Ishikawa (cell line): Measurements from ENCODE around the gene TKT.

Experiments
- CEBPB ChIP-seq: IDR thresholded peaks from 2 replicates; pipeline ENCODE4 v1.6.1; 2012
- CREB1 ChIP-seq: IDR thresholded peaks from 2 replicates; pipeline ENCODE4 v1.6.1; 2012; ENCODE audit warnings: low read depth
- EGR1 ChIP-seq: IDR thresholded peaks from 2 replicates; pipeline ENCODE4 v1.6.1; 2012
- EP300 ChIP-seq: IDR thresholded peaks from 2 replicates; pipeline ENCODE4 v1.6.1; 2012; ENCODE audit warnings: borderline replicate concordance
- FOXM1 ChIP-seq: IDR thresholded peaks from 2 replicates; pipeline ENCODE4 v1.6.1; 2012; ENCODE audit warnings: low read depth, borderline replicate concordance
- MAX ChIP-seq: IDR thresholded peaks from 2 replicates; pipeline ENCODE4 v1.6.1; 2012
- NFIC ChIP-seq: IDR thresholded peaks from 2 replicates; pipeline ENCODE4 v1.6.1; 2012
- RAD21 ChIP-seq: IDR thresholded peaks from 2 replicates; pipeline ENCODE4 v1.6.1; 2012; ENCODE audit warnings: low read depth
- REST ChIP-seq: IDR thresholded peaks from 2 replicates; pipeline ENCODE4 v1.6.1; 2012; ENCODE audit warnings: low read depth, mild to moderate bottlenecking
- TAF1 ChIP-seq: IDR thresholded peaks from 2 replicates; pipeline ENCODE4 v1.6.1; 2012; ENCODE audit warnings: low read depth, mild to moderate bottlenecking
- TCF12 ChIP-seq: IDR thresholded peaks from 2 replicates; pipeline ENCODE4 v1.6.1; 2012; ENCODE audit warnings: low read depth
- TEAD4 ChIP-seq: IDR thresholded peaks from 2 replicates; pipeline ENCODE4 v1.6.1; 2012
- USF1 ChIP-seq: IDR thresholded peaks from 2 replicates; pipeline ENCODE4 v1.6.1; 2012
- YY1 ChIP-seq: IDR thresholded peaks from 2 replicates; pipeline ENCODE4 v1.6.1; 2012; ENCODE audit warnings: low read depth
- ZBTB7A ChIP-seq: IDR thresholded peaks from 2 replicates; pipeline ENCODE4 v1.6.1; 2012; ENCODE audit warnings: low read depth

TKT gene

DNA sequence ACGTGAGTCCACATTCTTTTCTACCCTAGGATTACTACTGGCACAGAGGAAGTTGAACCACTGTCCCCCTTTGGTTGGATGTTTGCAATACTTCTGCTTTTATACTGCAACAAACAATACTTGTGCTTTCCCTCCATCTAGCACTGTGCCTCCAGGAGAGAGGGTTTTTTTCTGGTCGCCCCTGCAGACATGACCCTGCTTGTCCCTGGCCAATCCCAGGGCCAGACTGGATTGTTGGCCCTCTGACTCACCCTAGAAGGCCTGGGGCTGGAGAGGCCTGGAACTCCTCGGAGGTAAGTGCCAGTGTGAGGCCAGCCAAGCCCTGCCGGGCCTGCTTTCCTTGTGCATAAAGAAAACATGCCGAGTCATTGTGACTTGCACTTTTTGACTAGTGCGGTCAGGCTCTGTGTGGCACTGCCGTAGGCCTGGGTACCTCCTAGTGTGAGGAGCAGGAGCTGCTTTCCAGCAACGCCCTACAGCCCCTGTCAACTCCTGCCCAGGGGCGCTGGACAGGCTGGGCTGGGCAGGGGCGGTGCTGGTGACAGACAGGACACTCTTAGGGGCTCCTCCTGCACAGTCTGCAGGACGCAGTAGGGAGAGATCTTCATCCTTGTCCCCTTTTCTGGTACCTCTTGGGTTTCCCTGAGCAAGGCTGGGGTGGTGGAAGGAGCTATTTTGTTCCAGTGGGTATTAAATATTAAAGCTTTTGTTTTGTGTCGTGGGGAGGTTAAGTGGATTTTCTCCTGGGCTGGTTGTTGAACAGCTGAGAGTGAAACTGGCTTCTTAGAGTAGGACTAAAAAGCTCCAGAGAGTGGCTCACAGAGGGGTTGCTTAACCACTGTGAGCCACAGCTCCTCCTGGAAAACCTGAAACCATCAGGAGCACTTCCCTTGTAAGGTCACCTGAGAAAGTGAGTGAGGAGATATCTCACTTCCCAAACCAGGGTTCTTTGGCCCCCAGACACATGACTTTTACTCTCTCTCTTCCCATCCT is 14.4 kb upstream of the TKT start:
- TF ChIP-seq EGR1 (no peak), NFIC (peak; percentile 81), EP300 (peak; percentile 85), CREB1 (no peak), TAF1 (peak; percentile 37; the same call in 1 of the 2 replicates), ZBTB7A (peak; percentile 84), MAX (peak; percentile 88), REST (no peak), FOXM1 (no peak; the same call in 1 of the 2 replicates), CEBPB (0 out of 2 replicates have a peak, but pooled peaks have one; percentile 1), USF1 (0 out of 2 replicates have a peak, but pooled peaks have one; percentile 13), YY1 (peak; percentile 60; the same call in 1 of the 2 replicates), TEAD4 (peak; percentile 50), TCF12 (peak; percentile 63), RAD21 (no peak; the same call in 1 of the 2 replicates)

DNA sequence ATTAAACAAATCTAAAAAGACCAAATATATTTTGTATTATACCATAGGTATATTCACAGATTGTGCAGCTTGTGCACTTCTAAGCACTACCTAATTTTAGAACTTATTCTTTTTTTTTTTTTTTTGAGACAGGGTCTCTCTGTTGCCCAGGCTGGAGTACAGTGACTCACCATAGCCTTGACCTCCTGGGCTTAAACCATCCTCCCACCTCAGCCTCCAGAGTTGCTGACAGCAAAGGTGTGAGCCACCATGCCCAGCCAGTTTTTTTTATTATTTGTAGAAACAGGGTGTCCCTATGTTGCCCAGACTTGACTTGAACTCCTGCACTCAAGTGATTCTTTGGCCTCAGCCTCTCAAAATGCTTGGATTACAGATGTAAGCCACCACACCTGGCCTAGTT is 11.9 kb upstream of the TKT start:
- TF ChIP-seq TAF1 = no peak
- no peak for TF ChIP-seq MAX
- TF ChIP-seq ZBTB7A = no peak
- TF ChIP-seq CREB1 = no peak
- TF ChIP-seq TCF12 = no peak
- no peak for TF ChIP-seq USF1
- no peak for TF ChIP-seq RAD21
- no peak for TF ChIP-seq TEAD4
- no peak for TF ChIP-seq CEBPB
- no peak for TF ChIP-seq FOXM1
- TF ChIP-seq EP300 = no peak
- no peak for TF ChIP-seq EGR1
- no peak for TF ChIP-seq YY1
- no peak for TF ChIP-seq NFIC
- TF ChIP-seq REST = no peak

- TF ChIP-seq MAX = no peak
These were observed 8.9 kb upstream of the TKT start for GRCh38 chr3:53264718-53265117.

- TF ChIP-seq TEAD4 (no peak), YY1 (no peak), EP300 (no peak), ZBTB7A (no peak), TCF12 (no peak)
These were observed 8.1 kb upstream of the TKT start for GRCh38 chr3:53263907-53264306.

- no peak for TF ChIP-seq YY1
- no peak for TF ChIP-seq REST
- TF ChIP-seq TEAD4 = no peak
- TF ChIP-seq TCF12 = no peak
- TF ChIP-seq NFIC = no peak
- TF ChIP-seq ZBTB7A = no peak
- TF ChIP-seq MAX = no peak
- no peak for TF ChIP-seq RAD21
- TF ChIP-seq EGR1 = no peak
- no peak for TF ChIP-seq FOXM1
- TF ChIP-seq EP300 = no peak
- TF ChIP-seq USF1 = no peak
- TF ChIP-seq CEBPB = no peak
- no peak for TF ChIP-seq TAF1
- no peak for TF ChIP-seq CREB1
These were observed 5.9 kb upstream of the TKT start for GRCh38 chr3:53261712-53262111.
